ENCODE measurements around the gene CDK10.

DNA sequence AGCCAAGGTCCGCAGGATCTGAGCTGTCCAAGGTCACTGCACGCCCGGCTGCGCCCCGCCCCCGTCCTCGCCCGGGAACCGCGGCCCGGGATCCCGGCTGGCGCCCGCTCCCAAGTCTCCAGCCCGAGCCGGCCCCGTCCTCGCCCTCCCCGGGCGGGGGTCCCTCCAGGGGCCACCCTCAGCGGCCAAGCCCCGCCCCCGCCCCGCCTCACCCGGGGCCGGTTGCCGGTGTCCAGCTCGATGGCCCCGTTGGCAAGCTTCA is 34.0 kb downstream of the CDK10 start:
- TF ChIP-seq EZH2 (IDR thresholded peaks at IDR 0.05; ENCODE audit: borderline replicate concordance, low read depth, low read length, poor library complexity, severe bottlenecking) (no peak), CTCF (conservative IDR thresholded peaks at IDR 0.05; ENCODE audit: low read depth, low read length) (no peak)

Data from A673 (cell line).